GM21526 (cell line): Measurements from ENCODE around the gene FAM118A.
"Not testable (repeated sequence)": the region's sequence is repeated elsewhere in the genome, so short reads cannot be mapped to it uniquely, and the experiment has no call there.

Experiments
- ATAC-seq: cut with Tn5 transposase; IDR thresholded peaks from one replicate; pipeline ENCODE4 v1.9.1; 2021; ENCODE audit warnings: moderate library complexity; ENCODE audit not compliant: unreplicated experiment, low FRiP score

Gene FAM118A

GRCh38 chr22:45328822-45329529 is 19.2 kb downstream of the FAM118A start:
- ATAC-seq, result no peak

DNA sequence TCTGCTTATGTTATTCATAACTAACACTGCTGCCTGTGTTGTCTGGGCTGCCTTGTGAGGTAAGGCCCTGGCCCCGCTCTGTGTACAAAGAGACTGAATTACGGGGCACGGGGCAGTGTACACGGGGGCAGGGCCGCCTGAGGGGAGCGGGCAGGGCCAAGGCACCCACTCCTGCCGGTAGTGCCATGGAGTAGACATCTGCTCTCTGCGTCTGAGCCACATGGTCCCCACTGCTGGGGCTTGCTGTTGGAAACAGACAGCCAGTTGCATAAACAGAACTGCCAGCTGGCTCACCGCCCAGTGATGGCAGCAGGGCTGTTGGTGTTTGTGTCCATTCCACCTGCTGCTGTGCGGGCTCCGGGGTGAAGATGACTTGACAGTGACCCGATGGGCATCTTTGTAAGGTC is 19.8 kb downstream of the FAM118A start:
- no peak for ATAC-seq

GRCh38 chr22:45330548-45330947 is 20.8 kb downstream of the FAM118A start:
- ATAC-seq, result no peak

DNA sequence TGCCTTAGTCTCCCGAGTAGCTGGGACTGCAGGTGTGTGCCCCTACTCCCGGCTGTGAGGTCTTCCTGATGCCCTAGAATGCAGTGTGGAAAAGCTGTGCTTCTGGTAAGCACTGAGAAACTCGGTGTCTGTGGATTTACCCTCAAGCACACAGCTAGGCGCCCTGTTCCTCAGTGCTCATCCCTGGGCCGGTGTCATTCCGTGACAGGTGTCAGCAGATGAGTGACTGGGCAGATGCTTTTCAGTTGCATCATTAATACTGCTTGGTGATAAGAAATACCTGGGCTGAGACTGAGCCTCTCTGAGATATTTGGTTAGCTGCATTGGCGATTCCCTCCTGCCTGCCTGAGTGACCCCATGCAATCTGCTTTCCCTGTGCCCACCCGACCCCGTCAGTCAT is 21.8 kb downstream of the FAM118A start:
- ATAC-seq, result no peak

DNA sequence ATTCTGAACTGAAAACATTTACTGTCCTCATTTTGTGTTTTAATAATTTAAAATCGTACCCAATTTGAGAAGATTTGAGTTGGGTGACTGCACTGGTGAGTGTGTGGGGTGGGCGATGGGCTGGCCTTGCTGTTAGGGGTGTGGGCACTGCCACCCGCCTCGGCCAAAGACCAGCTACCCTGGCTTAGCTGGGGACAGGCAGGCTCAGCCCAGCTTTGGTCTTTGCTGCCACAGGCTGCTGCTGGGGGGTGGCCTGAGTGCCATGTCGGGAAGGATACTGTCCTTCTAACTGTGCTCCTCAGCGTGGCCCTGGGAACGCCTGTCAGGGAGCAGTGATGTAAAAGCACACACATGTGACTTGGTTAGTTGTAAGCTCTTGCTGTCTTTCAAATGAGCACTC is 22.3 kb downstream of the FAM118A start:
- ATAC-seq, result no peak

DNA sequence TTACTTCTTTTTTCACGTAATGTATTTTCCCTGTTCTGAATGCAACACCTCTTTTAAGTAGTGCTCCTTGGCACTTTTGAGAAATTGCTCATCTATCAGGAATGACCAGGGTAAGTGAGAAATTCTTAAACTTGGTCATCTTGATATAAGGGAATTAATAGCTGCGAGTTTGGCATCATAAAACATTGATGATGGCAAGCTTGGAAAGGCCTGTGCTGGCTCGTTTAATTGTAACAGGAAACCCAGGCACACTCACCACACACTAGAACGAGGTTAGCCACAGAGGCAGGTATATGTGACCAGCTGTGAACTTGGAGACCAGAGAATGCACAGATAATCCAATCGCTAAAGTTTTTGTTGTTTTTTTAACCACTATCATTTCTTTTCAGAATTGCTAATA is 24.3 kb downstream of the FAM118A start:
- no peak for ATAC-seq

- ATAC-seq, result no peak
These were observed 24.8 kb downstream of the FAM118A start for GRCh38 chr22:45334528-45334927.

DNA sequence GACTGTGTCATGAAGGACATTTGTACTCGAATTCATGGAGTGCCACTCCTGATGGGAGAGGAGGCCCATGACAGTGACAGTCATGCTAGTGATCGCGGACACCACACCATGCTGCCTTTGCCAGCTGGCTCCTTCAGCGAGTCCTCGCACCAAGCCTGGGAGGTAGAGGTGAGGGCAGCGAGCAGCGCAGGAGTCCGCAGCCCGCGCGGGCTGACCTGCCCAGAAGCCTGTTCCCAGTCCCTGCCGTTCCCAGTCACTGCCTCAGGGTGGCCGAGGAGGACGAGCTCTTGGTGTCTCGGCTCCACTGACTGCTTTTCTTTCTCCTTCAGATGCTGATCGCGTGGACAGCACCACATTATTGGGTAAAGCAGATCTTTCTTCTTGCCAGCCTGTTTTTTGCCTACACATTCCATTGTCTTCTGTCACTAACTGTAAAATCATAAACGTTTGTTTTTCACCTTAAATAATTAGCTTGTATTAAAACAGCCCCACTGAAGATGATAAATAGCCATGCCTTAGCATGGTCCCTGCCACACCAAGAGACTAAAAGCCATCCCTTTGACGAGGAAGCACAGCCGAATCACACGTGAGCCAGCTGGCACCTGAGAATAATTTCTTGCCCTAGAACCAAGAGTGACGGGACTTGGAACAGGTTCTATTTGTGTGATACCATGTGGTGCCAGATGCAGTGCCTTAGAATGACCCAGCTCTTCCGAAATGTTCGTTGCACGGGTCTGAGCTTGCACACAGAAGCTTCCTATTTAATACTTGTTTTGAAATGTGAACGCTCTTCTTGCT is 25.5 kb downstream of the FAM118A start:
- ATAC-seq, result no peak

DNA sequence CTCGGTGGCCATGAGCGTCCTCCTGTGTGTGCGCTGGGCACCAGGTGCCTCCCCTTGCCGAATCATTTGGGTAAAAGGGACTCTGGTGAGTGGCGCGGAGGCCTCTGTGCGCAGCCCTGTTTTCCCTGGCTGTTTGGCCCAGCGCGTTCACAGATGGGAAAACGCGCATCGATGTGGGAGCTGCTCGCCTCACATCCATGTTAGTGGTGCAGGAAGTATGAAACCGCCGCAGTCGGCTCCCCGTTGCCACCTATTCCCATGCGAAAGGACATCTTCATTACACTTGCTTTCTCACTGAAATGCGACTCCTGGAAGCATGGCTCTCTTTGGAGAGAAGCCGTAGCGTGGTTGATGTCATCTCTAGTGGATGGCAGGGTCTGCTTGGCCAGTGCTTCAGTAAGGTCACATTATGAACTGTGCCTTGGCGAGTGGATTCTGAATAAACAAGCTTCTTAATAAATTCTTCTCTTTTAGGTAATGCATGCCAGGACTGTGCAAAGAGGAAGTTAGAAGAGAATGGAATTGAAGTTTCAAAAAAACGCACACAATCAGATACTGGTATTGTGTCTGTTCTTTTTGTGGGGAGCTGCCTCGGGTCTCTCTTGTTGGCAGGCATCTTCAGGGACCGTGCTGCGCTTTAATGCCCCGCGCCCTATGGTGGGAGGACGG is 26.3 kb downstream of the FAM118A start:
- no peak for ATAC-seq

- no peak for ATAC-seq
These were observed 27.3 kb downstream of the FAM118A start for GRCh38 chr22:45336971-45337431.

DNA sequence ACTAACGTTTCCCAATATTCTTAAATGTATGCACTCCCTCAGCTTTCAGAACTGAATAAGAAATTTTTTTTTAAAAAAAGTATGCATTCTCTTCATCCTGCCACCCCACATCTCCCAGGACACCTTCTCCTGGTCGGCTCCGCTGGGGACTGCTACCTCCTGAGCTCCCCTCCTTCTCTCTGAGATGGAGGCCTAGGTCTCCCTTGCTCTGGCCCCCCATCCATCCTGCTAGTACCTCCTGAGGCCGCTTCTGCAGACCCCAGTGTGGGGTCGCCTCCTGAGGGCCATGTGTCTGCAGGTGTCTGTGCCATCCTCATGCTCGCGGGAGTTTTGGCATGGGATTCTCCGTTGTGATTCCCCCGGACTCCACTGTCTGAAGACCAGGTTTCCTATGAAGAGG is 27.8 kb downstream of the FAM118A start:
- no peak for ATAC-seq

DNA sequence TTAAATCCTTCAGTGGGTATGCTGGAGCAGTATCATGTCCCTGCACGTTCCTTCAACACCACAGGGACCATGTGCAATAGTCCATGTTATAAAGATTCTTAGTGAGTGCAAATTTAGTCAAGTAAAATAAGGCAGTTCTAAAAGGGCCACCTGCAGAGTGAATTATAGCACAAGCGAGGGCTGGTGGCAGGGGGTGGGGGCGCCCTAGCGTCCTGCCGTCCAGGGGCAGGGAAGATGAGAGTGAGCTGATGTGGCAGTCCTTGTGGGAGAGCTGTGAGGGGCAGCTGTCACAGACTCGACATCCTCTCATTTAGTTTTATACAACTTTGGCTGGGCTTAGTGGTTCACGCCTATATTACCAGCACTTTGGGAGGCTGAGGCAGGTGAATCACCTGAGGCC is 29.1 kb downstream of the FAM118A start:
- no peak for ATAC-seq

GRCh38 chr22:45340323-45340722 is 30.6 kb downstream of the FAM118A start:
- no peak for ATAC-seq

- ATAC-seq, result no peak
These were observed 31.8 kb downstream of the FAM118A start for GRCh38 chr22:45341498-45341897.

- ATAC-seq, result no peak
These were observed 33.4 kb downstream of the FAM118A start for GRCh38 chr22:45343143-45343542.

- no peak for ATAC-seq
These were observed 34.6 kb downstream of the FAM118A start for GRCh38 chr22:45344334-45344733.

DNA sequence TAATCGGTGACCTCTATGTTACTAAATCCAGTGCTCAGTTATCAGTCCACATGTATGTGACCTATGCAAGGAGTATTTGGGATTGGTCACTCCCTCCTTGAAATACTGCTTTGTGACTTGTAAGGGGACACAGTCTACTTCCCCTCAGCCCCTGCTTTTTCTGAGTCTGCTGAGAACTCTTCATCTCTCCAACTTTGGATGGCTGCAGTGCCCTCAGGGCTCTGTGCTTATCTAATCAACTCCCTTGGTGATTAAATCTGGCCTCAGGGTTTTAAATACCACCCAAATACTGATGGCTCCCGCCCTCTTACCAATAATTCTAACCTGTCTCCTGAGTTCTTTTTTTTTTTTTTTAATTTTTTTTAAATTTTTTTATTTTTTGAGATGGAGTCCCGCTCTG is 40.2 kb downstream of the FAM118A start:
- no peak for ATAC-seq

DNA sequence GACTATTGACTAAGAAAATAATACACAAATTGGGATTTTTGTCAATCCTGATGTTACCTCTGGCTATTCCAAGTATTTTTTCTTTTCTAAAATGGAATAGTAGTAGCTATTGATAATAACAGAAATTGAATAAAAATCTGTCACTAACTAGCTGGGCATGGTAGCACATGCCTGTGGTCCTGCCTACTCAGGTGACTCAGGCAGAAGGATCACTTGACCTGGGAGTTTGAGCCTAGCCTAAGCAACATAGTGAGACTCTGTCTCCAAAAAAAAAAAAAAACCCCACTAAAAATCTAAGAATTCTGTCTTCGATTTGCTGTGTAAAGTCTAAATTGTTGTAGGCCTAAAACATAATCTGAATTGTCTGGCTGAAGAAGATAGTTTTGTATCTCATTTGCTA is 42.2 kb downstream of the FAM118A start:
- ATAC-seq, result no peak

DNA sequence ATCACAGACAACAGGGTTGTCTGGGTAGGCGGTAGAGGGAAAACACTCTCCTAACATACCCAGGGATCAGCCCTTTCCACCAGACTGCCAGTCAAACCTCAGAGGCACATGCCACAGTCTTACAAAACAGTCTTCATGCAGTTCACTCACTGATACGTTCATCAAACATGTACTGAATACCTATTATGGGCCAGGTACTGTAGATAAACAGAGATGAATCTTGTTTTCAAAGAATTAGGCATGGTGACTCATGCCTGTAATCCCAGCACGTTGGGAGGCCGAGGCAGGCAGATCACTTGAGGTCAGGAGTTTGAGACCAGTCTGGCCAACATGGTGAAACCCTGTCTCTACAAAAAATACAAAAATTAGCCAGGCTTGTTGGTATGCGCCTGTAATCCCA is 43.0 kb downstream of the FAM118A start:
- not testable (repeated sequence) for ATAC-seq

GRCh38 chr22:45353786-45354185 is 44.1 kb downstream of the FAM118A start:
- no peak for ATAC-seq

DNA sequence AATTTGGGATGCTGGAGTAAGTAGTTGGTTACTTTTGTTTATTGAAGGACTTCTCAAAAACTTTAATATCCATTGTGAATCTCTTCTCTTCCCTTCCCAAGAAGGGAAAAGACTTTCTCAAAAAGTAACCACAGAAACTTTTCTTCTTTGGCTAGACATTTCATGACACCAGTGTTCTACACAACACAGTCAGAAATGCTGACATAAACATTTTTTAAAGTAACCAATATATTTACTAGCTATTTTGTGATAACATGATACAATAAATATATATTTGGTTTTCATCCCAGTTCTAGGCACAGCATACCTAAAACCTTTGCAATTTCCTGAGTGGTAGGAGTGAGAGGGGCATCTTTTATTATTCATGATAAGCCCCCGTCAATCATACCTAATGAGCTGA is 47.8 kb downstream of the FAM118A start:
- ATAC-seq, result no peak
